ENCODE results near the gene SYNE2.

SYNE2 gene

GRCh38 chr14:64260418-64260817 is 407.6 kb downstream of the SYNE2 start:
- DNase-seq (ENCODE audit: low spot score): no peak

DNA sequence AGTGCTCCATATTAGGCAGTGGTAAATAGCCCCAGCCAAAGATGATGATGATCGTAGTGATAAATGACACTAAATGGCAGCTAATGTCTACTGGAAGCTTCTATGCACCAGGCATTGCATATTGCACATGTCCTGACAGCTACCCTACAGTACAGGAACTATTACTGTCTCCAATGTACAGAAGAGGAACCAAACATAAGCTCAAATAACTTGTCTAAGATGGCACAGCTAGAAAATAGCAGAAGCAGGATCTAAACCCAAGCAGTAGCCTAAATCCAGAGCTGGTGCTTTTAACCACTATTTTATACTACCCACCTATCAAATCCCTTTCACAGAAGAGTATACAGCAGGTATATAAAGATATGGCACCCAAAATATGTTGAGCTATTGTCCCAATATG is 412.4 kb downstream of the SYNE2 start:
- no peak for DNase-seq (ENCODE audit: low spot score)

DNA sequence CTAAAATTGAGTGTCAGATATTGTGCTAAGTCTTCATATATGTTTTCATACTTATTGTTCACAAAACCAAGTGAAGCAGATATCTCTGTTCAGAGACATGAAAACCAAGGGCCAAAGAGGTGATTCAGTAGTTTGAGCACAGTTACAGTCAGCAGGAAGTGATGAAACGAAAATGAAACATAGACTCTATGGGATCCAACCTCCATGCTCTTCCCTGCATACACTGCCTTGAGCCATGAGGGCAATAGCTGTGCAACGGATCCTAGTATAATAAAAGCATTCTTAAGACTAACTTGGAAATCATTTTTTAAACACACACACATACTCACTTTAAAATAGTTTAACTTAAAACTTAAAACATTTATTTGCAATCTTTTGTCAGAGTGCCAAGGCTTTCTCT is 413.4 kb downstream of the SYNE2 start:
- DNase-seq (ENCODE audit: low spot score): no peak

DNA sequence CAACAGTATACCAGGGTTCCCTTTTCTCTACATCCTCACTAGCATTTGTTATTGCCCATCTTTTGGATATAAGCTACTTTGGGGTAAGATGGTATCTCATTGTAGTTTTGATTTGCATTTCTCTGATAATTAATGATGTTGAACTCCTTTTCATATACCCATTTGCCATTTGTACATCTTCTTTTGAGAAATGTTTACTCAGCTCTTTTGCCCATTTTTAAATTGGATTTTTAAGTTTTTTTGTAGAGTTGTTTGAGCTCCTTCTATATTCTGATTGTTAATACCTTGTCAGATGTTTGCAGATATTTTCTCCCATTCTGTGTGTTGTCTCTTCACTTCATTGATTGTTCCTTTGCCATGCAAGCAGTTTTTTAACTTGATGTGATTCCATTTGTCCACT is 419.2 kb downstream of the SYNE2 start:
- DNase-seq (ENCODE audit: low spot score): no peak
